ENCODE results near the gene SLC23A2.

Gene SLC23A2

GRCh38 chr20:4891190-4891763, 110.0 kb downstream of the SLC23A2 start:
- Histone ChIP-seq H3K36me3 (peaks cover 4 to 50% (median 20%) of the 10 kb centered on the region in 3 donors), H3K9me3 (no peaks in the 10 kb centered on the region), H3K27me3 (no peaks in the 10 kb centered on the region), H3K4me3 (no peak overlapping the region), H3K4me1 (no peaks in the 10 kb centered on the region), H3K27ac (no peak overlapping the region)
- intact Hi-C loops (cut with DNase I; ENCODE audit: low total_unique reads) = no loop called here
- TF ChIP-seq CTCF (IDR thresholded peaks at IDR 0.05) = no peak
- DNase-seq = no peak

- Histone ChIP-seq H3K27ac (no peak overlapping the region), H3K4me1 (no peaks in the 10 kb centered on the region), H3K27me3 (no peaks in the 10 kb centered on the region), H3K4me3 (no peak overlapping the region), H3K36me3 (peaks cover 4 to 41% (median 20%) of the 10 kb centered on the region in 3 donors), H3K9me3 (no peaks in the 10 kb centered on the region)
- no peak for TF ChIP-seq CTCF (IDR thresholded peaks at IDR 0.05)
- no peak for DNase-seq
- intact Hi-C loops (cut with DNase I; ENCODE audit: low total_unique reads) = no loop called here
Observed at GRCh38 chr20:4889446-4889845, 111.9 kb downstream of the SLC23A2 start.

- peaks cover 4 to 58% (median 30%) of the 10 kb centered on the region in 3 donors for H3K36me3 ChIP-seq
- peaks cover 0 to 15% (median 5%) of the 10 kb centered on the region in 4 donors for H3K4me1 ChIP-seq
- no peaks in the 10 kb centered on the region for H3K9me3 ChIP-seq
- no peak overlapping the region for H3K27ac ChIP-seq
- H3K27me3 ChIP-seq = no peaks in the 10 kb centered on the region
- DNase-seq = no peak
- TF ChIP-seq CTCF (IDR thresholded peaks at IDR 0.05) = no peak
- H3K4me3 ChIP-seq = no peak overlapping the region
- intact Hi-C loops (cut with DNase I; ENCODE audit: low total_unique reads) = no loop called here
Observed at GRCh38 chr20:4887586-4887985, 113.7 kb downstream of the SLC23A2 start.

- TF ChIP-seq CTCF (IDR thresholded peaks at IDR 0.05) = no peak
- no peak for DNase-seq
- no peaks in the 10 kb centered on the region for H3K9me3 ChIP-seq
- no peaks in the 10 kb centered on the region for H3K27me3 ChIP-seq
- intact Hi-C loops (cut with DNase I; ENCODE audit: low total_unique reads) = no loop called here
- H3K36me3 ChIP-seq = peaks cover 4 to 59% (median 36%) of the 10 kb centered on the region in 3 donors
- no peak overlapping the region for H3K4me3 ChIP-seq
- no peak overlapping the region for H3K27ac ChIP-seq
- peaks cover 0 to 15% (median 5%) of the 10 kb centered on the region in 4 donors for H3K4me1 ChIP-seq
Observed at GRCh38 chr20:4886771-4887527, 114.4 kb downstream of the SLC23A2 start.

GRCh38 chr20:4885877-4886276, 115.4 kb downstream of the SLC23A2 start:
- DNase-seq = no peak
- no peak overlapping the region for H3K27ac ChIP-seq
- H3K36me3 ChIP-seq = peaks cover 4 to 59% (median 36%) of the 10 kb centered on the region in 3 donors
- intact Hi-C loops (cut with DNase I; ENCODE audit: low total_unique reads) = no loop called here
- TF ChIP-seq CTCF (IDR thresholded peaks at IDR 0.05) = no peak
- H3K4me3 ChIP-seq = no peak overlapping the region
- peaks cover 0 to 15% (median 5%) of the 10 kb centered on the region in 4 donors for H3K4me1 ChIP-seq
- H3K27me3 ChIP-seq = no peaks in the 10 kb centered on the region
- H3K9me3 ChIP-seq = no peaks in the 10 kb centered on the region

Measured in tibial artery (tissue), 4 donors.